GM18858 (cell line): ENCODE results near the gene XRCC3.

Experiments
- ATAC-seq: cut with Tn5 transposase; IDR thresholded peaks from one replicate; pipeline ENCODE4 v1.9.1; 2021; ENCODE audit not compliant: unreplicated experiment

XRCC3 gene

DNA sequence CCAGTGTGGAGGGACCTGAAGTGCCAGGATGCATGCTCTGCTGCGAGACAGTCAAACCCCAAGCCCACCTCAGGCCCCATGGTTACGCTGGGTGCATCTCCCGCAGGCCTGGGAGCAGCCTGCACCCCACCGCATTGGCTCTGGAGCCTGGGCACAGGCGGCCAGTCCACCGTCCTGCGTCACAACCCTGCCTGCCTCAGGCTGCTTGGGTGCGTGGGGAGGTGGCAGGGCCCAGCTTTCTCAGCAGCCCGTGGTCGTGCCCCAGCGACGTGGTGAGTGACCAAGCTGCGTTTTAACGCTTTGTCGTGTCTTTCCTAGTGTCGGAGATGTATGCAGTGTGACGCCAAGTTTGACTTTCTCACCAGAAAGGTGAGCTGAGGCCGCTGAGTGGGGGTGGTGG, 11.2 kb upstream of the XRCC3 start:
- no peak for ATAC-seq

- ATAC-seq: no peak
Observed at GRCh38 chr14:103725739-103726395, 10.6 kb upstream of the XRCC3 start.

DNA sequence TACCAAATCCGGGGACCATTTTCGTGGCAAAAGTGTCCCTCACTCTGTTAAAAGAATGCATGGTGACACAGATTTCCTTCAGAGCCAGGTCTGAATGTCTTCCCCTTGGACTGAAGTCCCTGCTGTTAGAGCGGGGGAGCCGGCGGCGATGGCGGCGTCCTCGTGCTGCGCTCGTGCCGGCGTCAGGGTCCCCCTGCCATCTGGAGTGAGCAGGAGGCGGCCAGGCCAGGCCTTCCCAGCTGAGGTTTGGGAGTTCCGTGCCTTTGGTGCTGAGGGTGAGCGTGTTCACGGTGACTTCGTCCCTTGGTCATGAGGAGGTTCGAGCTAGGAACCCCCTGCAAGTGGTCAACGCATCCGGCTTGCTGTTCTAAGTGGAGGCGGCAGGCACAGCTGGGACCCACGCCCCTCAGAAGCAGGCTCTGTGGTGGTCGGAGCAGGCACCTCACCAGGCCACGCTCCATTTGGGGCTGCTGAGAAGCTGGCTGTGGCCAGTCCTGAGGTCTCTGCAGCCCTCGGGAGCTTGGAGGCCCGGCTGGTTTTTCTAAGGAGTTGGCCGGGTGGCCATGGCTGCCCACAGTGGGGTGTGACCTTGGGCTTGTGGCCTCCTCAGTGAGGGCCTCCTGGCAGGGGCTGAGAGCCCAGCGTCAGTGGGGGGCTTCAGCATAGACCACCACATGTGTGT, 9.9 kb upstream of the XRCC3 start:
- ATAC-seq: no peak

DNA sequence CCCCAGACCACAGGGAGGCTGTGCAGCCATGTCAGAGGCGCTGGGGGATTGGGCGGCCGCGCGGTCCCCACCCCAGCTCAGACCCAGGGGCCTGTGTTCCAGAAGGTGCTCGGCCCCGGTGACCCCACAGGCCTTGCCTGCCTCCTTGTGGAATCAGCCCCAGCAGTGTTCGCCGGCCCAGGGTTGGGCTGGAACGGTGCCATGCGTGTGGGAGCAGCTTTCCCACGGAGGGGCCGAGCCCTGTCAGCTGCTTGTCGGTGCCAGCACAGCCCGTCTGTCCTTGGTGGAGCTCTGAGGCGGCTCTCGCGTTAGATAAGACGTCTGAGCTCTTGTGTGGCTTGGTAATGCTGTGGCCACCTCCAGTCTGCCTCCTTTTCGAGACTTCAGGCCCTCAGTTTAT, 8.9 kb upstream of the XRCC3 start:
- no peak for ATAC-seq

DNA sequence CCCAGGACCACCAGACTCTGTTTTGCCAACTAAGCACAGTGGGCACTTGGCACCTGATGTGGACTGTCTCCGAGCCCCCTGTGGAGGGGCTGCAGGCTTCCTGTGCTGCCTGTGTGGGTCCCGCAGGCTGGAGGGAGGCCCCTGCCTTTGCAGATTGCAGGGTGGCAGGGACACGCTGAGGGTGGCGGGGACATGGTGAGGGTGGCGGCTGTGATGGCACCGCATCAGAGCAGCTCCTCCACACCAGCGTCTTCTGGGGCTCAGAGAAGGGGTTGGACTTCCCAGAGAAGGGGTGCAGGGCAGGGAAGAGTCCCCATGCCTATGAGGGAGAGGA, 8.5 kb upstream of the XRCC3 start:
- no peak for ATAC-seq

DNA sequence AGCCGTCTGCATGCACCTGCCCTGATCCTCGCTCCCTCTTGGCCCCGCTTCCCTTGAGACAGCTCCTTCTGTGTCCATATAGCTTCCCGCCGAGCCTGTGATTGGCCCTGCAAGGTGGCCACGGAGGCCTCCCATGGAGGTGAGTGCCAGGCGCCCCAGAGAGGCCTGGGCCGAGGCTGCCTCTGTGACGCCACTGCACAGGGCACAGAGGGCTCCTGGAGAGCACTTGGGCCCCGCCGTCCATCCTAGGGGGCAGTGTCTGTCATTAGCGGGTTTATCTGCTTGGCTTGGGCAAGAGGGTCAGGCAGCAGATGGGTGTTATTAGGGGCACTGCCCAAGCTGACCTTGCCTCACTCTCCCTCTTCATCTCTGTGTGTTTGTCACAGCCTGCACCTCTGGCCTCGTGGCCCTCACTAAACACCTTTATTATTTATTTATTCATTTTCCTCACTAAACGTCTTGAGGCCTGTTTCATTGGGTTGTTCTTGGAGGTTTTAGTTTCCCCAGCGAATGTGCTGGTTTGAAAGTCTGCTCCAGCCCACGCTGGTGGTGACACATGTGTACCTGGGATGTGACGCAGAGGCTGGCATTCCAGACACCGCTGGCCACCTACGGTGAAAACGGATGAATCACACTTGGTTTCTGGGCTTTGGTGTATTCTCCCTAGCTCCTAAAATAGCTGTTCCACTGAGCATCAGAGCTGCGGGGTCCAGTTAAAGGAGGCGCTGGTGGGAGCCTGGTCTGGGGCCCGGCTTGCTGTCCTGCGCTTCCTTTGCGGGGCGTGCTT, 6.3 kb upstream of the XRCC3 start:
- no peak for ATAC-seq

- no peak for ATAC-seq
Observed at GRCh38 chr14:103719751-103720150, 4.5 kb upstream of the XRCC3 start.

DNA sequence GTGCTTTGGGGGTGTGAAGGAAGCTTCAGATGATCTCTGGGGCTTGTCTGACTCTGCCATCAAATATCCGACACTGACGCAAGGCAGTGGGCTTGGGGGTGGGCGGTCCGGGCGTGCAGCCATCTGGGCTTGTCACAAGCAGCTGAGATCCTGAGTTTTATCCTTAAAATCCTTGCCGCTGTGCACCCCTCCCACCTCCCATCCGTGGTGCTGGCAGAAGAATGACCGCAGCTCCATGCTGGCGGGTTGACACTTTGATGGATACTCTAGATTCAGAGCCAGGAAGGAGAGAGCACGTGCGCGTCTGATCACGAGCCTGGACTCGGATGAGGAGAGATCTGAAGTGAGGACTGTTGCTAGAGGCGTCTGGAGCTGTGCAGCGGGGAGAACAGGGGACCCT, 3.3 kb upstream of the XRCC3 start:
- no peak for ATAC-seq

- ATAC-seq: no peak
Observed at GRCh38 chr14:103716899-103717411, 1.7 kb upstream of the XRCC3 start.

DNA sequence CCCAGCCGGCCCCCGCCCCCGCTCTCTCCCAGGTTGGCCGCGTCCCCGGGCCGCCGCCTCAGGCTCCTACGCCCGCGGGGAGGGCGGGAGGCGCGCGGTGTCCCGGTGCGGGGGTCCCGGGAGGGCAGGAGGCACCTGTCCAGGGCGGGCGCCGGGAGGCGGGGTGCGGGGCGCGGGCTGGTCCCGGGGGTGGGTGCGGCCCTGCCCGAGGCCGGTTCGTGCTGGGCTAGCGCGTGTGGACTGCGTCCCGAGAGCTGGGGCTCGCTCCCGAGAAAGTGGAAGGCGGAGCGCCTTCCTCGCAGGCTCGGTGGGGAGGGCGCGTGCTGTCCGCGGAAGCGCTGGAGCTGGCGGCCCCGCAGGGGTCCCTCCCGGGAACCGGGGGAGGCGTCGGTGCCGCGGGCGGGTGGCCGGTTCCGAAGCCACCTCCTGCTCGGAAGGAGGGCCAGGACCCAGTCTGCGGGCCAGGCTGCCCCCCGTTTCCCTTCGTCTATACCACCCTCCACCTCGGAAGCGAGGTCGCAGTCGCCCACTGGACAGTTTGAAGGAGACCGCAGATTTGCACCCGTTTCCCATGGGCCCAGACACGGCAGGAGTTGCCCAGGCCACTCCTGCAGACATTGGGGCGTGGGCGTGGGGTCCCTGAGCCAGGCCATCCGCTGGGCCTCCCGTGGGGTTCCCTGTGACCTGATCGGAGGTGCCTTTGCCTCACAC, 995 bp upstream of the XRCC3 start:
- ATAC-seq: no peak

- ATAC-seq: no peak
Observed at GRCh38 chr14:103714063-103714724, 1.1 kb downstream of the XRCC3 start.

DNA sequence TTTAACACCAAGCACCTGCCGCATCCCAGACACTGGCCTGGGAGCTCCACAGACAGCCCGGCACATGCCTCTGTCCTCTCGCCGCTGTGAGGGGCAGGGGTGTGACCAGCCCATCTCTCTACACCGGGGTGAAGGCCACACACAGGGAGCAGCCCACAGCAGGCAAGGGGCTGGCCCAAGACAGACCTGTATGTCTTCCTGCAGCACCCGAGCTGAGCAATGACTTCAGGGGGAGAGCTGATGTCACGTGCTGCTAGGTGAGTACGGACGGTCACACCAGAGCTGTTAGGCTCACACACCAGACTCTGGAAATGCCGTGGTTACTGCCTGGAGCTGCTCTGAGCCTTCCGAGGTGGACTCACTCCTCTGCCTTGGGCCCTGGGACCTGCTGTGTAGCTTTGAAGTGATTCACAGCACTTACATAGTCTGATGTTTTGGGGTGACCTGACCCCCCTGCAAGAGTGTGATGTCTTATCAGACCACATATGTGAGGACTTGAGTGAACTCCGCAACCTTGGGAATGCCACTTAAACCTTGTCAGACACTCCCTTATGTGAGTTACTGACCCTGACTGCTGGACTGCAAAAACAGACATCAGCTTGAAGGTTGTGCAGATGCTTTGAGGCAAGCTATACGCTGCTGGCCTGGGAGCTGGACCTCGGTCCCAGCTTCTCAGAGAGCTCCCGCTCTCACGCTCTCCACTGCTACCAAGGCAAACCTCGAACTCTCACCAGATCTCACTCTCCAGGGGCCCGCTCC, 1.8 kb downstream of the XRCC3 start:
- ATAC-seq: no peak

GRCh38 chr14:103712633-103713247, 2.5 kb downstream of the XRCC3 start:
- no peak for ATAC-seq

GRCh38 chr14:103711516-103712431, 3.5 kb downstream of the XRCC3 start:
- no peak for ATAC-seq

- ATAC-seq: no peak
Observed at GRCh38 chr14:103710771-103711377, 4.4 kb downstream of the XRCC3 start.

DNA sequence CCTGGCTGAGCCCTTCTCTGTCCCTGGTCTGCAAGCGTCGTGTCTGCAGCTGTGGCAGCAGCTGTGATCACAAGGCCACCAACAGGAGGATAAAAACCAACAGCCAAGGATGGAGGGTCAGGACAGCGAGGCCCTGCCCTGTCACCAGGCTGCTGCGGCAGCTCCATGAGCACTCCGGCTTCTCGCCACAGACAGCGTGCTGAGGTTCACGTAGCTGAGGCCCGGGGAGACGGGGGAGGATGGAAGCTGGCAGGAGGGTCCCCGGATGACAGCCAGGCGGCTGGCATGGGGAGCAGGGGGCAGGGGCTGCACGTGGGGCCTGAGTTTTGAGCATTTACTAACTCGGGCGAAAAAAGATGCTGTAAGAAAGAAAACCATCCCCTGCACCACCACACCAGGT, 5.4 kb downstream of the XRCC3 start:
- ATAC-seq: no peak

DNA sequence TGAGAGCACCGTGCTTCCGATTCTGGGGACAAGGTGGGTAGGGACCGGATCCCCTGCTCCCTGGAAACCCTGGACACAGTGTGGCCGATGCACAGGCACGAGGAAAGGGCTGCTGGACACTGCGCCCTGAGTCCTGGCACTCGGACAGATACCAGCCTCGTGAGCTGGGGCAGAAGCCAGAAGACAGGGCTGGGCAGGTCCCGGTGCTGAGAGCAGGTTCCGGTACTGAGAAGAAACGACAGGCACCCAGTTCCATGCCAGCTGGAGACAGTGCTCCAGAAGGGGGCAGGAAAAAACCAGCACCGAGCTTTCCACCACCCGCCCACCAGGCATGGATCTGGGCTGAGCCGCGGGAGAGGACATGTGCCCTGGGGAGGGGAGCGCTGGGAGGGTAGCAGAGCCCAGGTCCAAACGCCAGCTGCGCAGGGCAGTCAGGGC, 6.5 kb downstream of the XRCC3 start:
- ATAC-seq: no peak
